ENCODE results near the gene CYP26B1. TPM values are rescaled to one million over a fixed set of nuclear protein-coding genes. Genes with fewer than 3 reads are reported as not detected.

Gene CYP26B1
- total RNA-seq, 1 experiment from 2014 or later, result 0.20 TPM

- H3K56ac ChIP-seq (ENCODE audit: insufficient read length, low read depth, low read length), result no peak overlapping the region
- no peak overlapping the region for H2BK20ac ChIP-seq (ENCODE audit: low read depth, low read length, poor library complexity, severe bottlenecking)
- H3K79me2 ChIP-seq (ENCODE audit: insufficient read depth, low read length), result no peaks in the 10 kb centered on the region
- H2BK15ac ChIP-seq (ENCODE audit: low read depth, low read length), result no peak overlapping the region
- H3K9me3 Mint-ChIP-seq, result peaks cover 8% of the 10 kb centered on the region in 2 experiments; a peak in 4 of 5 replicates
- no peak overlapping the region for H3K4me3 Mint-ChIP-seq
- no peak overlapping the region for H4K91ac ChIP-seq (ENCODE audit: insufficient read length, low read depth, low read length)
- no peak overlapping the region for H3K27ac ChIP-seq (ENCODE audit: insufficient read length, low read depth, low read length)
- no peak for TF ChIP-seq CTCF (conservative IDR thresholded peaks at IDR 0.05)
- H3K9ac ChIP-seq (ENCODE audit: extremely low read depth, insufficient read length, low read length), result no peak overlapping the region
- no peak overlapping the region for H4K8ac ChIP-seq (replicated peaks; ENCODE audit: insufficient read length, low read depth, low read length)
- H2AK5ac ChIP-seq (ENCODE audit: insufficient read length, low read length), result no peak overlapping the region
- no peak overlapping the region for H4K5ac ChIP-seq (ENCODE audit: insufficient read length, low read depth, low read length)
- peaks cover 0 to 2% of the 10 kb centered on the region in 2 experiments; a peak in 3 of 4 replicates for H3K4me1 Mint-ChIP-seq
- H2AFZ ChIP-seq (ENCODE audit: low read length), result no peak overlapping the region
- H2BK12ac ChIP-seq (ENCODE audit: insufficient read length, low read depth, low read length), result no peak overlapping the region
- H4K20me1 ChIP-seq (ENCODE audit: control insufficient read depth, insufficient read depth, insufficient read length), result no peaks in the 10 kb centered on the region
- no CpG with 5 or more reads among the region's 12 CpGs for WGBS (ENCODE audit: extremely low coverage, insufficient read length, low lambda C conversion rate)
- H3K23me2 ChIP-seq (ENCODE audit: insufficient read length, low read depth, low read length, poor library complexity, severe bottlenecking), result no peaks in the 10 kb centered on the region
- H2BK120ac ChIP-seq (ENCODE audit: low read depth, low read length, poor library complexity, severe bottlenecking), result no peak overlapping the region
- no peak overlapping the region for H3T11ph ChIP-seq (ENCODE audit: low read length)
- no peak overlapping the region for H3K27ac Mint-ChIP-seq
- DNase-seq, result no peak
- no peak overlapping the region for H2BK5ac ChIP-seq (ENCODE audit: insufficient read length, low read length)
- H3K4me1 ChIP-seq (ENCODE audit: insufficient read depth, low read length), result no peaks in the 10 kb centered on the region
- no peaks in the 10 kb centered on the region; the same call in 1 of the 2 replicates for H3K27me3 ChIP-seq (ENCODE audit: insufficient read depth, low read length)
- no peak overlapping the region for H3K4ac ChIP-seq (ENCODE audit: low read depth, low read length)
- H3K9me3 ChIP-seq (ENCODE audit: control insufficient read depth, low read depth, low read length), result no peaks in the 10 kb centered on the region
- H3K23ac ChIP-seq (ENCODE audit: insufficient read length, low read depth, low read length), result no peak overlapping the region
- no peak overlapping the region for H3K18ac ChIP-seq (ENCODE audit: insufficient read length, low read depth, low read length)
- H3K79me1 ChIP-seq (ENCODE audit: insufficient read depth, low read depth, low read length, poor library complexity, severe bottlenecking), result no peaks in the 10 kb centered on the region
- H3K14ac ChIP-seq (ENCODE audit: insufficient read depth, low read length), result no peak overlapping the region
- peaks cover 6% of the 10 kb centered on the region for H3K27me3 Mint-ChIP-seq (ENCODE audit: low read depth)
- peaks cover 0 to 1% (median 0%) of the 10 kb centered on the region in 3 experiments; a peak in 3 of 7 replicates for H3K36me3 Mint-ChIP-seq (ENCODE audit: insufficient read depth in 1 of 3, low read depth in 3 of 3)
- no peak overlapping the region for H3K4me2 ChIP-seq (ENCODE audit: insufficient read depth, insufficient read length, low read length)
Measured at GRCh38 chr2:72082021-72082601, 65.6 kb downstream of the CYP26B1 start.
